HepG2 (cell line): ENCODE measurements around the gene FAM219A. TPM values are rescaled to one million over a fixed set of nuclear protein-coding genes. Genes with fewer than 3 reads are reported as not detected.

Experiments
- polyA plus RNA-seq, 8 experiments: library from polyadenylated mRNA; depleted of rRNA in 3 of 8; stranded (reverse) in 7 of 8; unstranded in 1 of 8; fragments of >200 nt; fragmentation: Illumina TruSeq in 4 of 8; extraction: Trizol in 4 of 8; gene quantifications; 2 replicates each; pipeline versions ENCODE4 v1.2.1 to v1.2.3, GENCODE V29; 2011 to 2016; ENCODE audit warnings: low read depth in 4 of 8, missing spikeins in 1 of 8, mixed read lengths in 1 of 8; ENCODE audit not compliant: insufficient read depth in 1 of 8
- small RNA-seq, 3 experiments: library from RNA; depleted of rRNA; stranded (forward); fragments of <200 nt; gene quantifications; one replicate each; pipeline ENCODE3, GENCODE V24; 2012; ENCODE audit warnings: low read depth in 2 of 3, low replicate concordance in 1 of 3; ENCODE audit not compliant: insufficient read length in 3 of 3, insufficient read depth in 2 of 3
- total RNA-seq, 5 experiments: library from RNA; depleted of rRNA; stranded (reverse); fragments of >200 nt; fragmentation: Illumina TruSeq; extraction: Trizol; gene quantifications; 2 replicates each; pipeline ENCODE4 v1.2.3, GENCODE V29; 2016; ENCODE audit warnings: low read depth in 1 of 5

FAM219A gene
- total and polyA plus RNA-seq, 2 of the 13 experiments (the other 11 are each of a cell fraction or from before 2014, with no cell fraction given), result 3.9 to 6.4 TPM

Small RNA genes within 50 kb of the gene (small RNA-seq; reads per million reads assigned to genes)
- gene RF00019 (0 reads per million in 3 experiments), gene RN7SKP24 (0 reads per million in 3 experiments)

Other genes with a start within 250 kb of the FAM219A start
- gene KIF24, start 129.3 kb downstream of the FAM219A start, total RNA-seq (2016; rRNA removed; fragmentation: Illumina TruSeq; extraction: Trizol), result 2.8 and 3.0 TPM in 2 replicates
- 1.1 TPM in 2 replicates for gene KIF24, start 129.3 kb downstream of the FAM219A start, polyA plus RNA-seq (2011; rRNA removed)
- gene NUDT2, start 129.0 kb downstream of the FAM219A start, total RNA-seq (2016; rRNA removed; fragmentation: Illumina TruSeq; extraction: Trizol), result 19.9 and 28.0 TPM in 2 replicates
- 19.9 and 24.6 TPM in 2 replicates for gene NUDT2, start 129.0 kb downstream of the FAM219A start, polyA plus RNA-seq (2011; rRNA removed)
- 14.3 and 22.4 TPM in 2 replicates for gene MYORG, start 81.7 kb downstream of the FAM219A start, total RNA-seq (2016; rRNA removed; fragmentation: Illumina TruSeq; extraction: Trizol)
- 11.1 and 11.9 TPM in 2 replicates for gene MYORG, start 81.7 kb downstream of the FAM219A start, polyA plus RNA-seq (2011; rRNA removed)
- gene DNAI1, start 235 bp upstream of the FAM219A start, total RNA-seq (2016; rRNA removed; fragmentation: Illumina TruSeq; extraction: Trizol), result not detected in 2 replicates
- not detected in 2 replicates for gene DNAI1, start 235 bp upstream of the FAM219A start, polyA plus RNA-seq (2011; rRNA removed)
- 0.51 and 0.60 TPM in 2 replicates for gene ENHO, start 64.4 kb upstream of the FAM219A start, total RNA-seq (2016; rRNA removed; fragmentation: Illumina TruSeq; extraction: Trizol)
- gene ENHO, start 64.4 kb upstream of the FAM219A start, polyA plus RNA-seq (2011; rRNA removed), result 0.08 TPM in 1 of 2 replicates, not detected in the other
- gene CNTFR, start 131.2 kb upstream of the FAM219A start, total RNA-seq (2016; rRNA removed; fragmentation: Illumina TruSeq; extraction: Trizol), result not detected in 2 replicates
- not detected in 2 replicates for gene CNTFR, start 131.2 kb upstream of the FAM219A start, polyA plus RNA-seq (2011; rRNA removed)
- 24.5 and 32.1 TPM in 2 replicates for gene RPP25L, start 153.5 kb upstream of the FAM219A start, total RNA-seq (2016; rRNA removed; fragmentation: Illumina TruSeq; extraction: Trizol)
- 27.3 and 31.2 TPM in 2 replicates for gene RPP25L, start 153.5 kb upstream of the FAM219A start, polyA plus RNA-seq (2011; rRNA removed)
- 27.4 and 30.8 TPM in 2 replicates for gene DCTN3, start 161.9 kb upstream of the FAM219A start, total RNA-seq (2016; rRNA removed; fragmentation: Illumina TruSeq; extraction: Trizol)
- gene DCTN3, start 161.9 kb upstream of the FAM219A start, polyA plus RNA-seq (2011; rRNA removed), result 32.8 and 34.5 TPM in 2 replicates
- not detected in 2 replicates for gene ARID3C, start 170.5 kb upstream of the FAM219A start, total RNA-seq (2016; rRNA removed; fragmentation: Illumina TruSeq; extraction: Trizol)
- gene ARID3C, start 170.5 kb upstream of the FAM219A start, polyA plus RNA-seq (2011; rRNA removed), result not detected in 2 replicates
- 28.5 and 60.8 TPM in 2 replicates for gene SIGMAR1, start 179.2 kb upstream of the FAM219A start, total RNA-seq (2016; rRNA removed; fragmentation: Illumina TruSeq; extraction: Trizol)
- gene SIGMAR1, start 179.2 kb upstream of the FAM219A start, polyA plus RNA-seq (2011; rRNA removed), result 38.9 and 45.9 TPM in 2 replicates
- gene GALT, start 188.1 kb upstream of the FAM219A start, total RNA-seq (2016; rRNA removed; fragmentation: Illumina TruSeq; extraction: Trizol), result 21.1 and 40.4 TPM in 2 replicates
- 46.3 and 51.3 TPM in 2 replicates for gene GALT, start 188.1 kb upstream of the FAM219A start, polyA plus RNA-seq (2011; rRNA removed)
- gene IL11RA, start 193.6 kb upstream of the FAM219A start, total RNA-seq (2016; rRNA removed; fragmentation: Illumina TruSeq; extraction: Trizol), result 0.83 and 2.0 TPM in 2 replicates
- 4.2 and 5.8 TPM in 2 replicates for gene IL11RA, start 193.6 kb upstream of the FAM219A start, polyA plus RNA-seq (2011; rRNA removed)
- not detected in 2 replicates for gene CCL27, start 204.1 kb upstream of the FAM219A start, total RNA-seq (2016; rRNA removed; fragmentation: Illumina TruSeq; extraction: Trizol)
- gene CCL27, start 204.1 kb upstream of the FAM219A start, polyA plus RNA-seq (2011; rRNA removed), result not detected in 2 replicates
- gene CCL19, start 232.7 kb upstream of the FAM219A start, total RNA-seq (2016; rRNA removed; fragmentation: Illumina TruSeq; extraction: Trizol), result not detected in 2 replicates
- not detected in 2 replicates for gene CCL19, start 232.7 kb upstream of the FAM219A start, polyA plus RNA-seq (2011; rRNA removed)